ENCODE measurements around the gene H3-3A.

H3-3A gene

GRCh38 chr1:226111098-226111882, 48.8 kb downstream of the H3-3A start:
- DNase-seq (ENCODE audit: low read depth, low spot score), result no peak

- DNase-seq (ENCODE audit: low read depth, low spot score), result no peak
Measured at GRCh38 chr1:226111883-226112261, 49.4 kb downstream of the H3-3A start.

GRCh38 chr1:226112626-226113025, 50.1 kb downstream of the H3-3A start:
- no peak for DNase-seq (ENCODE audit: low read depth, low spot score)

- DNase-seq (ENCODE audit: low read depth, low spot score), result no peak
Measured at GRCh38 chr1:226116673-226117072, 54.2 kb downstream of the H3-3A start.

- no peak for DNase-seq (ENCODE audit: low read depth, low spot score)
Measured at GRCh38 chr1:226117330-226117729, 54.8 kb downstream of the H3-3A start.

GRCh38 chr1:226118357-226118756, 55.8 kb downstream of the H3-3A start:
- DNase-seq (ENCODE audit: low read depth, low spot score), result no peak

- DNase-seq (ENCODE audit: low read depth, low spot score), result no peak
Measured at GRCh38 chr1:226119169-226119568, 56.7 kb downstream of the H3-3A start.

- DNase-seq (ENCODE audit: low read depth, low spot score), result no peak
Measured at GRCh38 chr1:226120398-226120797, 57.9 kb downstream of the H3-3A start.

- DNase-seq (ENCODE audit: low read depth, low spot score), result no peak
Measured at GRCh38 chr1:226121049-226121586, 58.6 kb downstream of the H3-3A start.

Data from activated naive CD8-positive, alpha-beta T cell treated with anti-CD3 and anti-CD28 coated beads, Interleukin-2, amount 50 U/mL, for 16 hours (primary cell).